ENCODE data around the gene OPN4.

GRCh38 chr10:86654411-86655172 lies at the start of gene OPN4:
- TF ChIP-seq GABPB2 (CRISPR knock-in tag; conservative IDR thresholded peaks at IDR 0.05) (no peak), YY1 (IDR thresholded peaks at IDR 0.05; ENCODE audit: borderline replicate concordance in 1 of 3, control insufficient read depth in 1 of 3, extremely low read depth in 1 of 3, insufficient read depth in 3 of 3, insufficient read length in 1 of 3, insufficient replicate concordance in 2 of 3, low read depth in 1 of 3, low read length in 2 of 3) (no peak), POLR2AphosphoS5 (IDR thresholded peaks at IDR 0.05; ENCODE audit: control insufficient read depth, insufficient read depth, low read depth, low read length) (no peak), ARHGAP35 (IDR thresholded peaks at IDR 0.05; ENCODE audit: partially characterized antibody) (no peak), KDM5B (IDR thresholded peaks at IDR 0.05; ENCODE audit: insufficient replicate concordance, low read depth, low read length) (no peak), MITF (IDR thresholded peaks at IDR 0.05) (no peak)
